NT2/D1 (cell line): ENCODE measurements around the gene WNT5B.

ENCODE experiments used
- SUZ12 ChIP-seq: IDR thresholded peaks from 2 replicates; pipeline ENCODE4 v1.6.1; 2011; ENCODE audit not compliant: insufficient read length, insufficient read depth; ENCODE audit errors: extremely low read depth
- YY1 ChIP-seq: IDR thresholded peaks from 2 replicates; pipeline ENCODE4 v1.6.1; 2011; ENCODE audit not compliant: insufficient read length, insufficient read depth
- ZNF274 ChIP-seq: IDR thresholded peaks from 2 replicates; pipeline ENCODE4 v1.6.1; 2011; ENCODE audit warnings: mild to moderate bottlenecking, low read depth, low read length

- TF ChIP-seq ZNF274: no peak
- TF ChIP-seq YY1: no peak
- no peak for TF ChIP-seq SUZ12
Measured at GRCh38 chr12:1635301-1636095, 6.5 kb downstream of the WNT5B start.
